GM21515 (cell line): Measurements from ENCODE around the gene NME7.
"Not testable (repeated sequence)": the region's sequence is repeated elsewhere in the genome, so short reads cannot be mapped to it uniquely, and the experiment has no call there.

Source experiments
- ATAC-seq: cut with Tn5 transposase; IDR thresholded peaks from one replicate; pipeline ENCODE4 v1.9.1; 2021; ENCODE audit not compliant: unreplicated experiment

Gene NME7

GRCh38 chr1:169367686-169368405 lies at the start of gene NME7, which contains the start of gene BLZF1:
Gene NME7, minus strand, starts transcription at chr1:169367797. Its CDS starts 87 bp downstream, at chr1:169367710.
Gene BLZF1, plus strand, starts transcription at chr1:169368195. Its CDS starts 1,328 bp downstream, at chr1:169369523.
- peak; percentile 98 for ATAC-seq

DNA sequence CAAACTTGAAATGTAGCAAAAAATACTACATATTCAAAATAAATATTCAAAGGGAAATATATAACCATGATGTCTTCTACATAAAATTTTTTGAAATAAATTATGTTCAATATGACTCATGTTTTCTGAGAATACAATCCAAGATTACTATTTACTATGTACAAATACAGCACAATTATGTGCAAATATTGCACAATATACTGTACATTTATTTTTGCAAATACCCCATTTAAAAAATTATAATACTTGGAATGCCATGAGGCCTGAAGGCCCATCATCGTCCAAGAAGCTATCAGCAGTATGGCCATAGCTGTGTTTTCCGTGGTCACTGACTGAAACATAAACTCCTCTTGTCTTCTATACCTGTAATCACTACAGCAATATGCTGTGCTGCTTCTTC lies 47.4 kb upstream of the NME7 start:
- ATAC-seq, result no peak

GRCh38 chr1:169408340-169408739 lies 40.7 kb upstream of the NME7 start:
- not testable (repeated sequence) for ATAC-seq

GRCh38 chr1:169402578-169402977 lies 35.0 kb upstream of the NME7 start:
- ATAC-seq, result not testable (repeated sequence)

DNA sequence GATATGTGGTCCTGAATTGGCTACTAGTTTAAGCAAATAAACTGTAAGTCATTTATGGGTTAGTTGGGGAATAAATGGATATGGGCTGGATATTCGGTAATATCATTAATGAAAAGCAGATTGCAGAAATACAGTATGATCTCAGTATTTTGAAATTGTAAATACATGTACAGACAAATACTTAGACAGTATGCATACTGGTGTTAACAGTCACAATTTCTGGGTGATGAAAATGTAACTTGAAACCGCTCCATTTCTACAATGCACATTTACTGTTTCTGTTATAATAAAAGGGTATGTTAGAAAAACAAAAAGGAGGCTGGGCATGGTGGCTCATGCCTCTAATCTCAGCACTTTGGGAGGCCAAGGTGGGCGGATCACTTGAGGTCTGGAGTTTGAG lies 28.4 kb upstream of the NME7 start:
- ATAC-seq, result no peak

DNA sequence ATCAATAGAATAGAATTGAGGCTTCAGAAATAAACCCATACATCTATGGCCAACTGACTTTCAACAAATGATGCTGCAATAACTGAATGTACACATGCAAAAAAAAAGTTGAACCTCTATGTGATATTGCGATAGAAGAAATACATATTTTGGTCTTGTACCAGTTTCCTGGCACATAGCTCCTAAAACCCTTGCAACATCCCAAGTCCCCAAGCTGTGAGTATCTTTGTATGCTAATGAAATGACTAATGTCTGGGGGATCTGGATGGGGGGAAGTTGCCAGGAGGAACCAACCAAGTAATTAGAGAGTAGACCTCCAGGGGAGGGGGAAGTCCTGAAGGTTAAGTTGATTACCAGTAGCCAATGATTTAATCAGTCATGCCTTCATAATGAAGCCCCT lies 24.8 kb upstream of the NME7 start:
- ATAC-seq, result no peak

DNA sequence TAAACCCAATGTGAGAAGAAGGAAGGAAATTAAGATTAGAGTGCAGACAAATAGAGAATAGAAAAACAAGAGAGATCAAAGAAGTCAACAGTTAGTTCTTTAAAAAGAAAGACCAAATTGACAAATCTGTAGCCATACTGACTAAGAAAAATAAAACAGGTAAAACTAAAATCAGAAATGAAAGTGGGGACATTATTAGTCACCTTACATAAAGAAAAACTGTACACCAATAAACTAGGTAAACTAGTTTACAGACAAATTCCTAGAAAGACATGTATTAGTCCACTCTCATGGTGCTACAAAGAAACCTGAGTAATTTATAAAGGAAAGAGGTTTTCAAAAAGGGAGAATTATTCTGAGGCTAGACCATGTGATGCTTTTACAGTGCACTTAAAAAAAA lies 22.7 kb upstream of the NME7 start:
- no peak for ATAC-seq

- ATAC-seq, result no peak
Observed at GRCh38 chr1:169387399-169387798, 19.8 kb upstream of the NME7 start.

DNA sequence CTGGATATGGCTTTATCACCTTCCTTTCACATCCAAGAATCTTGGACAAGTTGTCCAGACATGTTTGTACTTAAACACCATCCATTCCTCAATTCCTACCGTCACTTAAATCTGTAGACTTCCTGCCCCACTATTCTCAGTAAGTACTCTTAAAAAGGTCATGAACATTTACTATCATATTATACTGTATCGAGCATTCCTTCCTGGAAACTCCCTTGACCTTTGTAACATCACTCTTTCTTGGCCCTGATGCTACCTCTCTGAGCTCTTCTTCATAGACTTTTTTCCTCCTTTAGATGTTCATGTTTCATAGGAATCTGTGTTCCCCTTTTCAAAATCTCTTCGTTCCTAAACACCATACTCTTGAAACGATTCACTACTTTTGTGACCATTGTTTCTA lies 15.9 kb upstream of the NME7 start:
- ATAC-seq, result no peak

- no peak for ATAC-seq
Observed at GRCh38 chr1:169381162-169381561, 13.6 kb upstream of the NME7 start.

- ATAC-seq, result no peak
Observed at GRCh38 chr1:169371404-169371803, 3.8 kb upstream of the NME7 start.

- no peak for ATAC-seq
Observed at GRCh38 chr1:169368406-169368769, 791 bp upstream of the NME7 start.

GRCh38 chr1:169367096-169367685 lies 406 bp downstream of the NME7 start:
- peak; percentile 0 for ATAC-seq

DNA sequence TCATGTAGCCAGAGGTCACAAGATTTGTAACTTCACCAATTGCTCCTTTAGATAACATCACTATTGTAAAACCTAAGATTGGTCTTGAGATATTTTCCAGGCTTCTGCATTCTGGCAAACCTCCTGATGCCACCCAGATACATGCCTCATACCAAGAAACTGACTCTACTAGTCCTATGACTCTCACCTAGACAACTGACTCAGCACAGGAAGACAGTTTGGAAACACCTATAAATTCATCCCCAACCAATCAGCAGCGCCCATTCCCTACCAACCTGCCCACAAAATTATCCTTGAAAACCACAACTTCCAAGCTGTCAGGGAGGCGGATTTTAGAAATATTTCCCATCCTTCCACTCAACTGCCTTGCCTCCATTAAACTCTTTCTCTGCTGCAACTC lies 2.6 kb downstream of the NME7 start:
- no peak for ATAC-seq

DNA sequence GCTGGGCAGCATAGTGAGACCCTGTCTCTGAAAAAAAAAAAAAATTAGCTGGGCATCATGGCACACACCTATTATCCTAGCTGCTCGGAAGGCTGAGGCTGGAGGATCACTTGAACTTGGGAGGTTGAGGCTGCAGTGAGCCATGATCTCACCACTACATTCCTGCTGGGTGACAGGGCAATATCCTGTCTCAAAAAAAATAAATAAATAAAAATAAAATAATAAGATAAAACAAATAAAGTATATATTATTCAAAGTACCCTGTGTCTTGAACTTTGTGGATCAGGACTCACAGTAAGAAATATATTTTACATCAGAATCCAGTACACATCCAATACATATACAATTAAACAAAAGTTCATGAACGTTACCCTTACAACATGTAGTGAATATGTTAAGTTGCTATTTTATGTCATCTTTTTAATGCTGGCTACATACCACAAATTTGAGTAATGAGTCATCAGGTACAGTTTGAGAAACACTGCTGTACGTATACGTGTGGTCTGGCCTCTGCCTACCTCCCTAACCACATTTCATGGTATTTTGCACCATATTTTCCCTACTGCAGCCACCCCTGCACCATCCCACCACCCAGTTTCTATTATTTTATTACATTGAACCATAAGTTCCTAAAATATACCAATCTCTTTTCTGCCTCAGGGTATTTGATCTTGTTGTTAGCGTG lies 4.4 kb downstream of the NME7 start:
- ATAC-seq, result no peak

GRCh38 chr1:169361281-169361680 lies 6.3 kb downstream of the NME7 start:
- ATAC-seq, result no peak

GRCh38 chr1:169360415-169360814 lies 7.2 kb downstream of the NME7 start:
- no peak for ATAC-seq

DNA sequence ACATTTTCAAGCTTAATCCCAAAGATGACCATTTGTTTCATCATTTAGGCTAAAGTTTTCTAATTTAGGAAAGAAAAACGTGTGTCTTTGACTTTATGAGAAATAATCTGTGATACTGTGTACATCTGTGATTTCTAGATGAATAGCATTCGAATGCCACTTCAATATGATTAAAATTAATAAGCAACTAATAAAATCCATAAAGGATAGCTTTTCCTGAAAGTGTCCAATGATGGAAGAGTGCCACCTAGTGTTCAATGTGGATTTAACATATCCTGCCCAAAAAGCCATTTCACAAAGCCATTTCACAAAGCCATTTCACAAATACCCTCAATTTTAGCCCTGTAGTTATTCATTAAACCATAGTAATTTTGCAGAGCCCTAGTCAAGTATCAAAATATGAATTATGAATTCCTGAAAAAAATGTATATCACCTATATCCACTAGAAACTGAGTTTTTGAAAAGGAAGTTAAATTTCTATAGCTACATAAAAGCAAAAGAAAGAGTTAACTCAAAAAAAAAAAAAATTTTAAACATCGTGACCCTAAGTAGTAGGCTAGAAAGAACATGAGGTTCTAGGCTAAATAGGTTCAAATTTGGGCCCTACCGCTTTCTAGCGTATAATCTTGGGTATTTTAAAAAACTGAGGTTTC lies 19.1 kb downstream of the NME7 start:
- ATAC-seq, result no peak

- ATAC-seq, result no peak
Observed at GRCh38 chr1:169347688-169348382, 19.8 kb downstream of the NME7 start.

GRCh38 chr1:169346036-169346589 lies 21.5 kb downstream of the NME7 start:
- ATAC-seq, result no peak

DNA sequence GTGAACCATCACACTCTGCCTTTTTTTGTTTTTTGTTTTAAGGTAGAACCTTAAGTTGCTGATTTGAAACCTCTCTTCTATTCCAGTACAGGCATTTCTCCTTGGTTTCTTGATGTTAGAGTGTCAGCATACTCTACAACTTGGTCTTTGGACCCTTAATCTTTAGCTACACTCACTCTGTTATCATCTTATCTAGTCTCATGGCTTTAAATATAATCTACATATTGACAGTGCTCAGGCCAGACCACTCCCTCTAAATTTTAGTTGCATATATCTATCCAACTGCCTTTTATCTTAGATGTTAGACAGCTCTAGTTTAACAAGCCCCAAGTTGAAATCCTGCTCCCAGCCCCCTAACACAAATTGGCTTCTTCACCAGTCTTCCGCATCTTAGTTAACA lies 22.1 kb downstream of the NME7 start:
- ATAC-seq, result no peak
